Measurements from ENCODE around the gene LYPD8. TPM values are rescaled to one million over a fixed set of nuclear protein-coding genes. Genes with fewer than 3 reads are reported as not detected.

Gene LYPD8
- total RNA-seq, 1 experiment from 2014 or later: not detected

GRCh38 chr1:248702714-248703113 is 52.8 kb downstream of the LYPD8 start, which contains the start of gene OR14I1:
Gene OR14I1 (minus strand): TSS chr1:248702766.
- Histone ChIP-seq H4K20me1 (ENCODE audit: low read length) (no peaks in the 10 kb centered on the region), H3K79me2 (ENCODE audit: low read length) (no peaks in the 10 kb centered on the region), H3K4me3 (ENCODE audit: low read length) (no peak within 1 kb of the TSS), H3K4me1 (ENCODE audit: insufficient read depth, low read length) (no peaks in the 10 kb centered on the region), H3K9me2 (replicated peaks; ENCODE audit: low read length) (no peaks in the 10 kb centered on the region), H3F3A (ENCODE audit: low read length, unreplicated experiment) (no peaks in the 10 kb centered on the region), H3K27me3 (ENCODE audit: low read length) (no peaks in the 10 kb centered on the region), H3K9ac (ENCODE audit: low read length) (no peak within 1 kb of the TSS), H3K4me2 (ENCODE audit: low read length) (no peak within 1 kb of the TSS), H3K9me3 (ENCODE audit: low read length) (no peaks in the 10 kb centered on the region), H2AFZ (ENCODE audit: low read length) (no peak within 1 kb of the TSS), H3K27ac (ENCODE audit: low read length) (no peak within 1 kb of the TSS), H3K36me3 (ENCODE audit: low read depth, low read length) (no peaks in the 10 kb centered on the region)
- TF ChIP-seq EZH2 (IDR thresholded peaks at IDR 0.05; ENCODE audit: low read length, unreplicated experiment) (no peak), EZH2phosphoT487 (IDR thresholded peaks at IDR 0.05; ENCODE audit: borderline replicate concordance, low read length) (no peak)
- TF ChIP-seq, protein P1, sequence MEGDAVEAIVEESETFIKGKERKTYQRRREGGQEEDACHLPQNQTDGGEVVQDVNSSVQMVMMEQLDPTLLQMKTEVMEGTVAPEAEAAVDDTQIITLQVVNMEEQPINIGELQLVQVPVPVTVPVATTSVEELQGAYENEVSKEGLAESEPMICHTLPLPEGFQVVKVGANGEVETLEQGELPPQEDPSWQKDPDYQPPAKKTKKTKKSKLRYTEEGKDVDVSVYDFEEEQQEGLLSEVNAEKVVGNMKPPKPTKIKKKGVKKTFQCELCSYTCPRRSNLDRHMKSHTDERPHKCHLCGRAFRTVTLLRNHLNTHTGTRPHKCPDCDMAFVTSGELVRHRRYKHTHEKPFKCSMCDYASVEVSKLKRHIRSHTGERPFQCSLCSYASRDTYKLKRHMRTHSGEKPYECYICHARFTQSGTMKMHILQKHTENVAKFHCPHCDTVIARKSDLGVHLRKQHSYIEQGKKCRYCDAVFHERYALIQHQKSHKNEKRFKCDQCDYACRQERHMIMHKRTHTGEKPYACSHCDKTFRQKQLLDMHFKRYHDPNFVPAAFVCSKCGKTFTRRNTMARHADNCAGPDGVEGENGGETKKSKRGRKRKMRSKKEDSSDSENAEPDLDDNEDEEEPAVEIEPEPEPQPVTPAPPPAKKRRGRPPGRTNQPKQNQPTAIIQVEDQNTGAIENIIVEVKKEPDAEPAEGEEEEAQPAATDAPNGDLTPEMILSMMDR (conservative IDR thresholded peaks at IDR 0.05; ENCODE audit: low read depth, low read length): no peak
- BruUV-seq (replicated peaks): no TSS peak
- POLR2A ChIA-PET (ENCODE audit: unreplicated experiment): no interaction called here
- ATAC-seq: no peak
- intact Hi-C loops (cut with micrococcal nuclease): loop anchor here (1.0 to 5.0 kb wide), 2 partner anchors 105 to 120 kb away; no protein-coding TSS in a partner anchor
- CTCF ChIA-PET: no interaction called here
- no peak for DNase-seq

DNA sequence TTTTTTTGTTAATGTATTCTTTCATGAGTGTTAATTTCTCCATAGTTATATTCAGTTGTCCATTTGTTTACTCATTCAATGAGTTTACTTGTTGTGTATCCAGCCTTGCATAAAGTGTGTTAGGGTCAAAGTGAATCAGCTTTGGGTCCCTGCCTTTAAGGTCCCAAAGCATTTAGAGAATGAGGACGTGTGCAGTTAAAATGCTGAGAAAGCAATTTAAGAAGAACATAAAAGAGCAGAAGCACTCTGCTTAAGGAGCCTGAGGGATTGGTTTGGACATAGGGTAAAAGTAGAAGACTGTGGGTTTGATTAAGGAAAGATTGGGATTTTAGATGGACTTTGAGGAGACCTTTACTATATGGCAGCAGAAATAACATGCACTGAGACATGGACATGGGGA is 56.5 kb downstream of the LYPD8 start:
- ATAC-seq (no peak), DNase-seq (no peak)
- Histone ChIP-seq H3F3A (ENCODE audit: low read length, unreplicated experiment) (no peaks in the 10 kb centered on the region), H3K36me3 (ENCODE audit: low read depth, low read length) (no peaks in the 10 kb centered on the region), H3K4me3 (ENCODE audit: low read length) (no peak overlapping the region), H2AFZ (ENCODE audit: low read length) (no peak overlapping the region), H3K4me2 (ENCODE audit: low read length) (no peak overlapping the region), H3K9ac (ENCODE audit: low read length) (no peak overlapping the region), H3K9me2 (replicated peaks; ENCODE audit: low read length) (no peaks in the 10 kb centered on the region), H3K4me1 (ENCODE audit: insufficient read depth, low read length) (peaks cover 6% of the 10 kb centered on the region; the same call in 1 of the 2 replicates), H3K9me3 (ENCODE audit: low read length) (no peaks in the 10 kb centered on the region), H4K20me1 (ENCODE audit: low read length) (no peaks in the 10 kb centered on the region), H3K27ac (ENCODE audit: low read length) (no peak overlapping the region), H3K79me2 (ENCODE audit: low read length) (no peaks in the 10 kb centered on the region), H3K27me3 (ENCODE audit: low read length) (no peaks in the 10 kb centered on the region)
- intact Hi-C loops (cut with micrococcal nuclease): no loop called here
- no peak for TF ChIP-seq EZH2 (IDR thresholded peaks at IDR 0.05; ENCODE audit: low read length, unreplicated experiment)
- CTCF ChIA-PET: no interaction called here
- no TSS peak for BruUV-seq (replicated peaks)
- POLR2A ChIA-PET (ENCODE audit: unreplicated experiment): no interaction called here

GRCh38 chr1:248697907-248698306 is 57.7 kb downstream of the LYPD8 start:
- intact Hi-C loops (cut with micrococcal nuclease): no loop called here

More at GRCh38 chr1:248697907-248698306, 57.7 kb downstream of the LYPD8 start:
- peaks cover 6% of the 10 kb centered on the region; the same call in 1 of the 2 replicates for H3K4me1 ChIP-seq (ENCODE audit: insufficient read depth, low read length)
- ATAC-seq (no peak), DNase-seq (peak; percentile 25)
- BruUV-seq (replicated peaks): no TSS peak
- 0 out of 2 replicates have a peak overlapping the region, but pooled peaks have one; percentile 10 for H2AFZ ChIP-seq (ENCODE audit: low read length)
- H4K20me1 ChIP-seq (ENCODE audit: low read length): no peaks in the 10 kb centered on the region
- no peaks in the 10 kb centered on the region for H3K9me2 ChIP-seq (replicated peaks; ENCODE audit: low read length)
- TF ChIP-seq EZH2 (IDR thresholded peaks at IDR 0.05; ENCODE audit: low read length, unreplicated experiment) (no peak), EZH2phosphoT487 (IDR thresholded peaks at IDR 0.05; ENCODE audit: borderline replicate concordance, low read length) (no peak)
- TF ChIP-seq, protein P1 (conservative IDR thresholded peaks at IDR 0.05; ENCODE audit: low read depth, low read length): no peak
- H3K36me3 ChIP-seq (ENCODE audit: low read depth, low read length): no peaks in the 10 kb centered on the region
- H3F3A ChIP-seq (ENCODE audit: low read length, unreplicated experiment): no peaks in the 10 kb centered on the region
- no peaks in the 10 kb centered on the region for H3K9me3 ChIP-seq (ENCODE audit: low read length)
- ChIA-PET POLR2A (ENCODE audit: unreplicated experiment) (interaction anchor here (0.6 kb wide), 1 partner anchor 39 kb away, joined by 6 read pairs; no protein-coding TSS in a partner anchor), CTCF (no interaction called here)
- H3K9ac ChIP-seq (ENCODE audit: low read length): no peak overlapping the region
- H3K79me2 ChIP-seq (ENCODE audit: low read length): no peaks in the 10 kb centered on the region
- no peak overlapping the region for H3K4me3 ChIP-seq (ENCODE audit: low read length)
- H3K27me3 ChIP-seq (ENCODE audit: low read length): no peaks in the 10 kb centered on the region
- H3K27ac ChIP-seq (ENCODE audit: low read length): no peak overlapping the region
- H3K4me2 ChIP-seq (ENCODE audit: low read length): no peak overlapping the region

All from PC-3 (cell line).